Glutamatergic neuron (in vitro differentiated cells): Measurements from ENCODE around the gene SLC66A2. TPM values are rescaled to one million over a fixed set of nuclear protein-coding genes. Genes with fewer than 3 reads are reported as not detected.

ENCODE experiments used
- DNase-seq: peaks from one replicate; pipeline ENCODE4 v3.0.0; 2022
- H3K27ac Mint-ChIP-seq: one replicate; pipeline ENCODE4 v1.8.0; 2020; ENCODE audit warnings: mild to moderate bottlenecking, mixed read lengths, inconsistent platforms; ENCODE audit not compliant: unreplicated experiment
- H3K27me3 Mint-ChIP-seq: one replicate; pipeline ENCODE4 v1.8.0; 2020; ENCODE audit warnings: mild to moderate bottlenecking, moderate library complexity, mixed read lengths, inconsistent platforms; ENCODE audit not compliant: unreplicated experiment
- H3K36me3 Mint-ChIP-seq: one replicate; pipeline ENCODE4 v1.8.0; 2020; ENCODE audit warnings: mild to moderate bottlenecking, mixed read lengths, inconsistent platforms; ENCODE audit not compliant: unreplicated experiment
- H3K4me1 Mint-ChIP-seq: one replicate; pipeline ENCODE4 v1.8.0; 2020; ENCODE audit warnings: mild to moderate bottlenecking, low read depth, mixed read lengths, inconsistent platforms; ENCODE audit not compliant: unreplicated experiment
- H3K4me3 Mint-ChIP-seq: one replicate; pipeline ENCODE4 v1.8.0; 2020; ENCODE audit warnings: mild to moderate bottlenecking, mixed read lengths, inconsistent platforms; ENCODE audit not compliant: unreplicated experiment
- H3K9me3 Mint-ChIP-seq: one replicate; pipeline ENCODE4 v1.8.0; 2020; ENCODE audit warnings: mild to moderate bottlenecking, moderate library complexity, mixed read lengths, inconsistent platforms; ENCODE audit not compliant: unreplicated experiment
- CTCF ChIP-seq: fragments of 200-600 bp; sonication (generic); IDR thresholded peaks from one replicate; pipeline ENCODE4 v1.5.0; 2021; ENCODE audit not compliant: partially characterized antibody, unreplicated experiment
- total RNA-seq: library from RNA; stranded (reverse); fragmentation: NEBNext Ultra II Directional; extraction: Animal tissue kit (Norgen Biotek cat#: 25700); gene quantifications from one replicate; pipeline ENCODE4 v1.2.1, GENCODE V29; 2021; ENCODE audit not compliant: unreplicated experiment

Gene SLC66A2
- total RNA-seq, 1 donor from 2014 or later: 56.6 TPM

DNA sequence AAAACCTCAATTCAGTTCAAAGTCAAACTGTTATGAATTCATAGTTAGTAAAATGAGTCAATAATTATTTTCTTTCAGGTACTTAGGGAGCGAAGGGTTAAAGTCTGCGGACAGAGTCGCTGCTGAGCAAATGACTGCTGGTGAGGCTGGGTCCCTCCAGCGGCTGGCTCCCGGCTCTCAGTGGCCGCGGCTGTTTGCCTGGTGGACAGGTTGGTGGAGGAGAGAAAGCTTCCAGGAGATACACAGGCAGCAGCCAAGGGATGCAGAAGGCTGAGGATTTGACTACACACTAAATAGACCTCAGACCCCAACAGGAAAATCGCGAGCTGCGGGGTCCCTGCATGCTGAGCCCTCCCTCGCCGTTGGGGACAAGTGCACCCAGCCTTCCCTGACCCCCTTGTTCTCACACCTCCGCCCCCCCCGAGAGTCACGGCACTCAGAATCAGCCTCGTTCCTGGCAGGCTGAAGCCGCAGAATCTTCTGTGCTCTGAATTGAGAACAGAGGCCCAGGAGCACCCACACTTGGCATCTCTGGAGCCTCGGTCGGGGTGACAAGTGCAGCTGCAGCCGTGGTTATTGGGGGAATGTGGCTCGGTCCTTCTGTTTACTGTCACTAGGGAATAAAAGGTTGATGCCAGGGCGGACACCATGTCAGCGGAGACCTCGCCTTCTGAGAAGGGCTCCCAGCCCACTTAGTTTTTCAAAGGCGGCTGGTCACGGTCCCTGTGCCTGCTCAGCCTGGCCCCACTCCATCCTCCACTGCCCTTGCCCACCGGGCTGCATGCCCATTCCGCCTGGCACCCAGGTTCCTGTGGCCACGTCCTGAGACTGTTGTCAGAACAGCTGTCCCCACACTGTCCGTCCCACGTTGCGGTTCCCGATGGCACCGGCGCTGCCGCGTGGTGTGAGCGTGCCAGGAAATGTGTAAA lies 74.0 kb downstream of the SLC66A2 start:
- no peak for TF ChIP-seq CTCF
- DNase-seq: no peak
- Mint-ChIP-seq H3K27ac (no peak overlapping the region), H3K4me3 (no peak overlapping the region), H3K4me1 (peaks cover 4% of the 10 kb centered on the region), H3K27me3 (peaks cover 8% of the 10 kb centered on the region), H3K9me3 (peaks cover 13% of the 10 kb centered on the region), H3K36me3 (peaks cover 9% of the 10 kb centered on the region)

GRCh38 chr18:79876497-79876896 lies 75.0 kb downstream of the SLC66A2 start:
- Mint-ChIP-seq H3K4me1 (peaks cover 4% of the 10 kb centered on the region), H3K27ac (no peak overlapping the region), H3K36me3 (peaks cover 9% of the 10 kb centered on the region), H3K27me3 (peaks cover 8% of the 10 kb centered on the region), H3K4me3 (no peak overlapping the region), H3K9me3 (peaks cover 11% of the 10 kb centered on the region)
- no peak for DNase-seq
- no peak for TF ChIP-seq CTCF

- Mint-ChIP-seq H3K36me3 (peaks cover 9% of the 10 kb centered on the region), H3K4me1 (peaks cover 4% of the 10 kb centered on the region), H3K4me3 (no peak overlapping the region), H3K9me3 (peaks cover 11% of the 10 kb centered on the region), H3K27me3 (peaks cover 8% of the 10 kb centered on the region), H3K27ac (no peak overlapping the region)
- no peak for TF ChIP-seq CTCF
- DNase-seq: no peak
Observed at GRCh38 chr18:79875931-79876461, 75.5 kb downstream of the SLC66A2 start.

- Mint-ChIP-seq H3K27ac (no peak overlapping the region), H3K4me3 (no peak overlapping the region), H3K4me1 (peaks cover 4% of the 10 kb centered on the region), H3K36me3 (peaks cover 9% of the 10 kb centered on the region), H3K27me3 (peaks cover 8% of the 10 kb centered on the region), H3K9me3 (peaks cover 12% of the 10 kb centered on the region)
- no peak for DNase-seq
- TF ChIP-seq CTCF: no peak
Observed at GRCh38 chr18:79875531-79875919, 75.9 kb downstream of the SLC66A2 start.
